Heart left ventricle (tissue), 13 donors: ENCODE data around the gene EYA4.

Experiments used
- CTCF ChIP-seq, 12 donors: fragments of 200-600 bp; sonication (generic) in 4 of 12; IDR thresholded peaks; one replicate each; pipeline versions ENCODE4 v1.5.0 to v1.8.0; 2018 to 2022; ENCODE audit warnings: antibody characterized with exemption in 12 of 12, mild to moderate bottlenecking in 5 of 12
- POLR2A ChIP-seq, 2 donors: fragments of 450-650 bp; IDR thresholded peaks; one replicate each; pipeline ENCODE4 v1.6.1; 2017; ENCODE audit warnings: antibody characterized with exemption in 2 of 2, mild to moderate bottlenecking in 2 of 2, moderate library complexity in 2 of 2
- donor health status: ischemic (EF 13 %, LVEDD 7.1; RV severe dilation, severe dysfunction).
- donor health status: DM: no; HTN: yes; CAD: no.
- donor health status: DM: no; HTN: no; CAD: no.
- donor health status: ischemic (EF 25% LVEDD 6.9; RV normal size, moderate dysfunction).
- donor health status: ischemic (EF 25% LVEDD 5.7; RV mildly dilated, moderate dysfunction).
- donor health status: ischemic (EF 35%, LVEDD 5.7; RV mildly dilated, moderate dysfunction).
- donor health status: nonischemic (EF 11% LVEDD 7.7; RV severe dilation, severe dysfunction).
- donor health status: DM: yes; HTN: yes; CAD: no.
- donor health status: PGD.
- donor health status: ischemic (EF 29% LVEDD 5.4; RV normal size, mild dysfunction).
- donor health status: nonischemic (EF 23%, LVEDD 6.1; RV moderate dilation, normal function).

- TF ChIP-seq CTCF (IDR thresholded peaks at IDR 0.05) (no peak), POLR2A (IDR thresholded peaks at IDR 0.05) (no peak)
Observed at GRCh38 chr6:133291671-133292070, 50.5 kb downstream of the EYA4 start.
